OCI-LY7 (cell line): ENCODE data around the gene HPN.
"Not testable (repeated sequence)": the region's sequence is repeated elsewhere in the genome, so short reads cannot be mapped to it uniquely, and the experiment has no call there.

ENCODE experiments used
- CTCF ChIP-seq: fragments of 200-600 bp; sonication (generic); conservative IDR thresholded peaks from 2 replicates; pipeline ENCODE4 v1.5.1; 2014; ENCODE audit warnings: mild to moderate bottlenecking, antibody characterized with exemption, low read length, moderate library complexity, mixed read lengths
- EZH2phosphoT487 ChIP-seq: fragments of 200-600 bp; sonication (generic); IDR thresholded peaks from 2 replicates; pipeline ENCODE4 v1.6.1; 2018; ENCODE audit warnings: low read depth, borderline replicate concordance, mild to moderate bottlenecking, mixed run types, antibody characterized with exemption, low read length, moderate library complexity, mixed read lengths

- TF ChIP-seq CTCF, EZH2phosphoT487: not testable (repeated sequence)
These were observed 60.4 kb downstream of the HPN start for GRCh38 chr19:35101949-35102348.
